ENCODE data around the gene VPS13A. TPM values are rescaled to one million over a fixed set of nuclear protein-coding genes. Genes with fewer than 3 reads are reported as not detected.
A peak's percentile ranks its signal among the peaks of the same experiment; 100 is the strongest.

Gene VPS13A
- total RNA-seq, 4 donors from 2014 or later, result 17.1 to 46.7 (median 26.7) TPM

- Histone ChIP-seq H3K36me3 (no peaks in the 10 kb centered on the region), H3K9me3 (no peaks in the 10 kb centered on the region), H3K27ac (peak overlapping the region in 1 of 4 donors; percentile 6), H3K4me3 (no peak overlapping the region), H3K4me1 (peaks cover 0 to 15% (median 0%) of the 10 kb centered on the region in 3 donors), H3K27me3 (no peaks in the 10 kb centered on the region)
- TF ChIP-seq POLR2A (IDR thresholded peaks at IDR 0.05) (no peak), CTCF (IDR thresholded peaks at IDR 0.05) (no peak)
- 68 to 77% methylated on average over 4 of the region's 4 CpGs for WGBS, 2 donors
- no peak for DNase-seq
- intact Hi-C loops (cut with DNase I), result loop anchor here (10.0 kb wide), 1 partner anchor 305 kb away; no protein-coding TSS in a partner anchor
These were observed 272.7 kb downstream of the VPS13A start for GRCh38 chr9:77450085-77450475.

DNA sequence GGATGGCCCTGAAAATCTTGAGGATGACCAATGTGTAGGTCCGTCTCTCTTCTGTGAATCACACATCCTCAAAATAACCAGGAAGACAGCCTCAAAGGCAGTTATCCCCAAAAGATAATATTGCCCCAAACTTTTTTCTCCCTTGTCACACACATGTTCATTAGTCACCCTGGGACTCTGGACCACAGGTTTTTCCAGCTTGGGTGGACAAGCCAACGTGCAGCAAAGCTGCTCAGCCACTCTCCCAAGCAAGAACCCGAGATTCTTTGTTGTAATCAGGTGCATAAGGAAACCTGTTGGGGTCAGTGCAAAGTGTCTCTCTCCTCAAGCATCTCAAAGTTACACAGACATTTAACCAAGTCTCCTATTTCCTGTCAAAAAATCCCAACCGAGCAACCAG is 274.2 kb downstream of the VPS13A start:
- no peaks in the 10 kb centered on the region for H3K9me3 ChIP-seq
- WGBS, 2 donors, result 56 to 72% methylated on average over 4 of the region's 4 CpGs
- no peaks in the 10 kb centered on the region for H3K27me3 ChIP-seq
- no peaks in the 10 kb centered on the region for H3K36me3 ChIP-seq
- DNase-seq, result no peak
- no peak overlapping the region for H3K4me3 ChIP-seq
- intact Hi-C loops (cut with DNase I), result loop anchor here (10.0 kb wide), 1 partner anchor 303 kb away; no protein-coding TSS in a partner anchor
- no peak for TF ChIP-seq POLR2A (IDR thresholded peaks at IDR 0.05)
- TF ChIP-seq CTCF (IDR thresholded peaks at IDR 0.05), result no peak
- peak overlapping the region in 1 of 4 donors; percentile 11 for H3K27ac ChIP-seq
- H3K4me1 ChIP-seq, result peaks cover 0 to 15% (median 0%) of the 10 kb centered on the region in 3 donors

GRCh38 chr9:77453825-77454647 is 276.7 kb downstream of the VPS13A start:
- H3K27ac ChIP-seq, result no peak overlapping the region
- H3K27me3 ChIP-seq, result no peaks in the 10 kb centered on the region
- intact Hi-C loops (cut with DNase I), result loop anchor here (10.0 kb wide), 1 partner anchor 301 kb away; no protein-coding TSS in a partner anchor
- no peak for TF ChIP-seq CTCF (IDR thresholded peaks at IDR 0.05)
- no peak for TF ChIP-seq POLR2A (IDR thresholded peaks at IDR 0.05)
- DNase-seq, result no peak
- 77 to 84% methylated on average over 13 to 14 of the region's 14 CpGs for WGBS, 2 donors
- H3K36me3 ChIP-seq, result no peaks in the 10 kb centered on the region
- peaks cover 0 to 26% (median 3%) of the 10 kb centered on the region in 3 donors for H3K4me1 ChIP-seq
- no peak overlapping the region for H3K4me3 ChIP-seq
- no peaks in the 10 kb centered on the region for H3K9me3 ChIP-seq

GRCh38 chr9:77454663-77455062 is 277.3 kb downstream of the VPS13A start:
- intact Hi-C loops (cut with DNase I), result loop anchor here (10.0 kb wide), 1 partner anchor 300 kb away; no protein-coding TSS in a partner anchor
- Histone ChIP-seq H3K4me3 (no peak overlapping the region), H3K9me3 (no peaks in the 10 kb centered on the region), H3K27ac (no peak overlapping the region), H3K4me1 (peaks cover 0 to 20% (median 3%) of the 10 kb centered on the region in 3 donors), H3K36me3 (no peaks in the 10 kb centered on the region), H3K27me3 (no peaks in the 10 kb centered on the region)
- 63 to 83% methylated on average over 3 of the region's 3 CpGs for WGBS, 2 donors
- DNase-seq, result no peak
- TF ChIP-seq POLR2A (IDR thresholded peaks at IDR 0.05) (no peak), CTCF (IDR thresholded peaks at IDR 0.05) (no peak)

DNA sequence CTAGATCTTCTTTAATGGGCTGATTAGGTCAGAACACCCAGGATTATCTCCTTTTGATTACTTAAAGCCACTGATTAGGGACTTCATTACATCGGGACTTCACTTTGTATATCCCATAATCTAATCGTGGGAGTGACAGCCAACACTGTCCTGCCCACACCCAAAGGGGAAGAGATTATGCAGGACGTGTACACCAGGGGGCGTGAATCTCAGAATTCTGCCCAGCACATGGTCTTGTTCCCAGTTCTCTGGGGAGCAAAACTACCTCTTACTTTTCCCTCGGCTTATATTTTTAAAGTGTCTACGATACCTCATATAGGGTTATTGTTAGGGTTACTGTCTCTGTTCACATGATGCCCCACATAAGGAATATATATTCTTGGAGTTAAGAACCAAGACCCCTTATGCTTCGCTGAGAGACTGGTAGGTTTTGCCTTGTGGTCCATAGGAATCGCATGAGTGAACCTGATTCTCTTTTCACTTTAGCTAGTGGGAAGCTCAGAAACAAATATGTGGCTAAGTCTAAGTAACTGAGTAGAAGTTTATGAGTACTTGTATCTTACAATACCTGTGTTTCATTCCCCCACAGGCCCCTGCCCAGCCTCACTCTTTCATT is 278.1 kb downstream of the VPS13A start:
- DNase-seq, result no peak
- peaks cover 0 to 15% (median 3%) of the 10 kb centered on the region in 3 donors for H3K4me1 ChIP-seq
- TF ChIP-seq POLR2A (IDR thresholded peaks at IDR 0.05) (no peak), CTCF (IDR thresholded peaks at IDR 0.05) (peak in 5 of 6 experiments; percentile 35 to 64 (median 40))
- no peaks in the 10 kb centered on the region for H3K36me3 ChIP-seq
- H3K27ac ChIP-seq, result no peak overlapping the region
- no peaks in the 10 kb centered on the region for H3K9me3 ChIP-seq
- 59 to 67% methylated on average over 8 of the region's 8 CpGs for WGBS, 2 donors
- H3K4me3 ChIP-seq, result no peak overlapping the region
- intact Hi-C loops (cut with DNase I), result loop anchor here (10.0 kb wide), 1 partner anchor 299 kb away; no protein-coding TSS in a partner anchor
- H3K27me3 ChIP-seq, result no peaks in the 10 kb centered on the region
